Activated CD4-positive, alpha-beta T cell treated with anti-CD3 and anti-CD28 coated beads, Interleukin-2, amount 50 U/mL, for 24 hours (primary cell): ENCODE results near the gene CTNNA3.

Source experiments
- DNase-seq, 2 donors: peaks; one replicate each; pipeline ENCODE4 v3.0.0-alpha.2; 2020; ENCODE audit warnings: low read depth in 1 of 2, low spot score in 1 of 2

CTNNA3 gene

GRCh38 chr10:66586897-66587679 lies 1108.9 kb downstream of the CTNNA3 start:
- no peak for DNase-seq

GRCh38 chr10:66586073-66586472 lies 1109.9 kb downstream of the CTNNA3 start:
- DNase-seq: no peak

GRCh38 chr10:66575251-66575855 lies 1120.6 kb downstream of the CTNNA3 start:
- no peak for DNase-seq

GRCh38 chr10:66572700-66573099 lies 1123.3 kb downstream of the CTNNA3 start:
- DNase-seq: no peak

- no peak for DNase-seq
Measured at GRCh38 chr10:66565999-66566398, 1130.0 kb downstream of the CTNNA3 start.

- no peak for DNase-seq
Measured at GRCh38 chr10:66564287-66564686, 1131.7 kb downstream of the CTNNA3 start.

- DNase-seq: no peak
Measured at GRCh38 chr10:66555061-66555460, 1140.9 kb downstream of the CTNNA3 start.

- no peak for DNase-seq
Measured at GRCh38 chr10:66552331-66552730, 1143.7 kb downstream of the CTNNA3 start.

- DNase-seq: no peak
Measured at GRCh38 chr10:66550351-66550750, 1145.6 kb downstream of the CTNNA3 start.

GRCh38 chr10:66538908-66539307 lies 1157.1 kb downstream of the CTNNA3 start:
- DNase-seq: no peak

GRCh38 chr10:66538371-66538770 lies 1157.6 kb downstream of the CTNNA3 start:
- DNase-seq: no peak

GRCh38 chr10:66537186-66537585 lies 1158.8 kb downstream of the CTNNA3 start:
- no peak for DNase-seq

GRCh38 chr10:66535439-66535838 lies 1160.6 kb downstream of the CTNNA3 start:
- no peak for DNase-seq

- DNase-seq: no peak
Measured at GRCh38 chr10:66534866-66535265, 1161.1 kb downstream of the CTNNA3 start.

- no peak for DNase-seq
Measured at GRCh38 chr10:66521506-66521905, 1174.5 kb downstream of the CTNNA3 start.

GRCh38 chr10:66519616-66520015 lies 1176.4 kb downstream of the CTNNA3 start:
- no peak for DNase-seq

GRCh38 chr10:66514666-66515065 lies 1181.3 kb downstream of the CTNNA3 start:
- no peak for DNase-seq

GRCh38 chr10:66513504-66513903 lies 1182.5 kb downstream of the CTNNA3 start:
- no peak for DNase-seq

- DNase-seq: no peak
Measured at GRCh38 chr10:66505003-66505657, 1190.9 kb downstream of the CTNNA3 start.

GRCh38 chr10:66501356-66501755 lies 1194.6 kb downstream of the CTNNA3 start:
- no peak for DNase-seq

GRCh38 chr10:66483966-66484365 lies 1212.0 kb downstream of the CTNNA3 start:
- DNase-seq: no peak

- DNase-seq: no peak
Measured at GRCh38 chr10:66472156-66472555, 1223.8 kb downstream of the CTNNA3 start.
